H9 (cell line): ENCODE measurements around the gene SNUPN. TPM values are rescaled to one million over a fixed set of nuclear protein-coding genes. Genes with fewer than 3 reads are reported as not detected.

Source experiments
- DNase-seq: peaks from one replicate; pipeline ENCODE4 v3.0.0-alpha.2; 2017
- H2AFZ ChIP-seq: one replicate; pipeline ENCODE4 v1.6.1; 2013; ENCODE audit warnings: mild to moderate bottlenecking, low read length, control low read depth, moderate library complexity
- H2AK5ac ChIP-seq: 2 replicates; pipeline ENCODE4 v1.6.1; 2013; ENCODE audit warnings: low read length, control low read depth, mixed read lengths; ENCODE audit not compliant: insufficient read length
- H2BK120ac ChIP-seq: one replicate; pipeline ENCODE4 v1.6.1; 2013; ENCODE audit warnings: low read depth, mild to moderate bottlenecking, low read length, control low read depth, inconsistent platforms; ENCODE audit not compliant: poor library complexity, severe bottlenecking
- H2BK12ac ChIP-seq: 2 replicates; pipeline ENCODE4 v1.6.1; 2013; ENCODE audit warnings: low read length, control low read depth, mixed read lengths, low read depth; ENCODE audit not compliant: insufficient read length
- H2BK15ac ChIP-seq: 2 replicates; pipeline ENCODE4 v1.6.1; 2013; ENCODE audit warnings: low read depth, low read length, control low read depth
- H2BK20ac ChIP-seq: one replicate; pipeline ENCODE4 v1.6.1; 2013; ENCODE audit warnings: low read depth, mild to moderate bottlenecking, low read length, control low read depth, inconsistent platforms; ENCODE audit not compliant: poor library complexity, severe bottlenecking
- H2BK5ac ChIP-seq: 2 replicates; pipeline ENCODE4 v1.6.1; 2013; ENCODE audit warnings: low read length, control low read depth, mixed read lengths; ENCODE audit not compliant: insufficient read length
- H3K14ac ChIP-seq: 2 replicates; pipeline ENCODE4 v1.6.1; 2013; ENCODE audit warnings: low read length, control low read depth; ENCODE audit not compliant: insufficient read depth
- H3K18ac ChIP-seq: 2 replicates; pipeline ENCODE4 v1.6.1; 2013; ENCODE audit warnings: low read depth, mild to moderate bottlenecking, mixed read lengths, low read length, control low read depth; ENCODE audit not compliant: insufficient read length
- H3K23ac ChIP-seq: 2 replicates; pipeline ENCODE4 v1.6.1; 2013; ENCODE audit warnings: low read length, control low read depth, mixed read lengths, low read depth; ENCODE audit not compliant: insufficient read length
- H3K23me2 ChIP-seq: 2 replicates; pipeline ENCODE4 v1.6.1; 2013; ENCODE audit warnings: low read depth, mild to moderate bottlenecking, mixed read lengths, low read length, control low read depth; ENCODE audit not compliant: insufficient read length, poor library complexity, severe bottlenecking
- H3K27ac ChIP-seq: 2 replicates; pipeline ENCODE4 v1.5.1; 2013; ENCODE audit warnings: low read length, control low read depth, mixed read lengths, low read depth; ENCODE audit not compliant: insufficient read length
- H3K27me3 ChIP-seq: 2 replicates; pipeline ENCODE4 v1.6.1; 2013; ENCODE audit warnings: low read length, control low read depth, inconsistent platforms; ENCODE audit not compliant: insufficient read depth
- H3K4ac ChIP-seq: 2 replicates; pipeline ENCODE4 v1.6.1; 2013; ENCODE audit warnings: low read depth, mild to moderate bottlenecking, control low read depth, inconsistent platforms, low read length, moderate library complexity
- H3K4me1 ChIP-seq: 2 replicates; pipeline ENCODE4 v1.6.1; 2013; ENCODE audit warnings: low read length, control low read depth, inconsistent platforms; ENCODE audit not compliant: insufficient read depth
- H3K4me2 ChIP-seq: 2 replicates; pipeline ENCODE4 v1.6.1; 2013; ENCODE audit warnings: low read length, control low read depth, mixed read lengths; ENCODE audit not compliant: insufficient read length, insufficient read depth
- H3K56ac ChIP-seq: 2 replicates; pipeline ENCODE4 v1.6.1; 2013; ENCODE audit warnings: low read depth, mild to moderate bottlenecking, mixed read lengths, low read length, control low read depth; ENCODE audit not compliant: insufficient read length
- H3K79me1 ChIP-seq: 2 replicates; pipeline ENCODE4 v1.6.1; 2013; ENCODE audit warnings: low read depth, mild to moderate bottlenecking, moderate library complexity, low read length, control low read depth, inconsistent platforms; ENCODE audit not compliant: insufficient read depth, poor library complexity, severe bottlenecking
- H3K79me2 ChIP-seq: 2 replicates; pipeline ENCODE4 v1.6.1; 2013; ENCODE audit warnings: low read length, control low read depth, inconsistent platforms; ENCODE audit not compliant: insufficient read depth
- H3K9ac ChIP-seq: 2 replicates; pipeline ENCODE4 v1.6.1; 2013; ENCODE audit warnings: low read length, control low read depth, mixed read lengths; ENCODE audit not compliant: insufficient read length; ENCODE audit errors: extremely low read depth
- H3K9me3 ChIP-seq: one replicate; pipeline ENCODE4 v1.6.1; 2013; ENCODE audit warnings: low read depth, low read length, inconsistent platforms; ENCODE audit not compliant: control insufficient read depth
- H3T11ph ChIP-seq: one replicate; pipeline ENCODE4 v1.6.1; 2013; ENCODE audit warnings: mild to moderate bottlenecking, low read length, control low read depth, inconsistent platforms
- H4K20me1 ChIP-seq: one replicate; pipeline ENCODE4 v1.6.1; 2013; ENCODE audit not compliant: control insufficient read depth, insufficient read length, insufficient read depth
- H4K5ac ChIP-seq: 2 replicates; pipeline ENCODE4 v1.6.1; 2013; ENCODE audit warnings: low read depth, mild to moderate bottlenecking, mixed read lengths, low read length, control low read depth; ENCODE audit not compliant: insufficient read length
- H4K8ac ChIP-seq: replicated peaks from 2 replicates; pipeline ENCODE4 v1.6.1; 2013; ENCODE audit warnings: low read length, control low read depth, mixed read lengths, low read depth; ENCODE audit not compliant: insufficient read length
- H4K91ac ChIP-seq: 2 replicates; pipeline ENCODE4 v1.6.1; 2013; ENCODE audit warnings: low read depth, mild to moderate bottlenecking, moderate library complexity, mixed read lengths, low read length, control low read depth; ENCODE audit not compliant: insufficient read length
- H3K27ac Mint-ChIP-seq, 3 experiments: 2 replicates in 2 of 3; 3 replicates in 1 of 3; pipeline ENCODE4 v1.8.0; 2020 to 2021; ENCODE audit warnings: mixed read lengths in 3 of 3, mild to moderate bottlenecking in 1 of 3, moderate library complexity in 1 of 3
- H3K27me3 Mint-ChIP-seq: 2 replicates; pipeline ENCODE4 v1.8.0; 2021; ENCODE audit warnings: low read depth, mild to moderate bottlenecking, moderate library complexity, mixed read lengths
- H3K36me3 Mint-ChIP-seq, 3 experiments: 2 replicates in 2 of 3; 3 replicates in 1 of 3; pipeline ENCODE4 v1.8.0; 2020 to 2021; ENCODE audit warnings: low read depth in 3 of 3, mixed read lengths in 3 of 3; ENCODE audit not compliant: insufficient read depth in 1 of 3
- H3K4me1 Mint-ChIP-seq, 2 experiments: 2 replicates each; pipeline ENCODE4 v1.8.0; 2020; ENCODE audit warnings: mixed read lengths in 2 of 2
- H3K4me3 Mint-ChIP-seq, 2 experiments: 2 replicates in 1 of 2; 3 replicates in 1 of 2; pipeline ENCODE4 v1.8.0; 2020 to 2021; ENCODE audit warnings: mild to moderate bottlenecking in 2 of 2, mixed read lengths in 2 of 2, moderate library complexity in 1 of 2
- H3K9me3 Mint-ChIP-seq, 2 experiments: 2 replicates in 1 of 2; 3 replicates in 1 of 2; pipeline ENCODE4 v1.8.0; 2020; ENCODE audit warnings: mild to moderate bottlenecking in 2 of 2, mixed read lengths in 2 of 2, moderate library complexity in 1 of 2
- WGBS: extraction: QIAGEN DNeasy Blood & Tissue Kit; methylation state at CpG from one replicate; pipeline ENCODE4 v1.1.7; 2013; ENCODE audit warnings: missing lambda C conversion rate, low lambda C conversion rate, mixed read lengths; ENCODE audit not compliant: insufficient read length; ENCODE audit errors: extremely low coverage; 5-methylcytosine and 5-hydroxymethylcytosine counted together
- total RNA-seq: library from RNA; stranded (reverse); gene quantifications from 2 replicates; pipeline ENCODE4 v1.2.1, GENCODE V29; 2021
- TF ChIP-seq, protein P1 (sequence below): fragments of 200-600 bp; sonication (generic); conservative IDR thresholded peaks from 3 replicates; pipeline ENCODE4 v1.8.0; 2021; ENCODE audit warnings: antibody characterized with exemption, mild to moderate bottlenecking

SNUPN gene
- total RNA-seq, 1 experiment from 2014 or later, result 32.7 TPM

DNA sequence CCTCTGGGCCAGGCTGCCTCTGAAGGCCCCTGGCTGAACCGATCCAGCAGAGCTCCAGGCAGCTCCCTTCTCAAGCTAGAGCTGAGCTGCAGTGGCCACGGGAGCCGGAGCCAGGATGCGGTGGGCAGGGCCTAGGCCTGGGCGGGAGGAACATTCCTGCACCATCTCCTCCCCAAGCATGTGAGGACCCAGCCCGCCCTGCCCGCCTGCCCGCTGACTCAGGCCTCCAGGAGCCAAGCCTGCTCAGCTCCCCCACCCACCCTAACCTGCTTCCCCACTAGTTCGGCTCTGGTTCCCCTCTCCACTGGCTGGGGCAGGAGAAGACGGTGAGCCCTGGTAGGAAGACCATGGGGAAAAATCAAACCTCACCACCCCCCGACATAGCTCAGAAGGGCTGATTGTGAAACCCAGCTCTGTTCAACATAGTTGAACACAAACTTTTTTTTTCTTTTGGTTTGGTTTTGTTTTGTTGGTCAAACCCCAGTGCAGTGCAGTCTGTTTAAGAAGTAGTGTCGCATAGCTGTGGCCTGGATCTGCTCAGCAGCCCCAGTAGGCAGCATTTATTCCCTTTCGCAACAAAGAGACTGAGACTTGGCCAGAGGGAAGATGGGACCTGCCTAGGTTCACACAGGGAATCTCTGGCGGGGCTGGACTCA lies 35.7 kb upstream of the SNUPN start:
- Histone ChIP-seq H3K9me3 (no peaks in the 10 kb centered on the region), H2BK12ac (no peak overlapping the region), H4K8ac (no peak overlapping the region), H3T11ph (no peak overlapping the region), H3K79me1 (no peaks in the 10 kb centered on the region), H3K23me2 (no peaks in the 10 kb centered on the region), H3K23ac (no peak overlapping the region), H3K18ac (no peak overlapping the region), H4K5ac (no peak overlapping the region), H3K4me1 (0 out of 2 replicates have a peak, but pooled peaks cover 2% of the 10 kb centered on the region), H3K4ac (no peak overlapping the region), H2AK5ac (no peak overlapping the region), H4K91ac (no peak overlapping the region), H2BK20ac (no peak overlapping the region), H2BK5ac (no peak overlapping the region), H3K27ac (no peak overlapping the region), H4K20me1 (no peaks in the 10 kb centered on the region), H3K56ac (no peak overlapping the region), H3K79me2 (no peaks in the 10 kb centered on the region), H2BK120ac (no peak overlapping the region), H3K27me3 (no peaks in the 10 kb centered on the region), H3K14ac (no peak overlapping the region), H3K9ac (no peak overlapping the region), H2BK15ac (no peak overlapping the region), H2AFZ (no peak overlapping the region), H3K4me2 (no peak overlapping the region)
- Mint-ChIP-seq H3K27me3 (no peaks in the 10 kb centered on the region), H3K27ac (peak overlapping the region; percentile 58 to 91 (median 82); a peak in 4 of 7 replicates), H3K4me1 (peaks cover 0 to 8% of the 10 kb centered on the region in 2 experiments; a peak in 1 of 4 replicates), H3K36me3 (peaks cover 16 to 32% (median 26%) of the 10 kb centered on the region in 3 experiments), H3K4me3 (no peak overlapping the region), H3K9me3 (no peaks in the 10 kb centered on the region)
- TF ChIP-seq, protein P1, sequence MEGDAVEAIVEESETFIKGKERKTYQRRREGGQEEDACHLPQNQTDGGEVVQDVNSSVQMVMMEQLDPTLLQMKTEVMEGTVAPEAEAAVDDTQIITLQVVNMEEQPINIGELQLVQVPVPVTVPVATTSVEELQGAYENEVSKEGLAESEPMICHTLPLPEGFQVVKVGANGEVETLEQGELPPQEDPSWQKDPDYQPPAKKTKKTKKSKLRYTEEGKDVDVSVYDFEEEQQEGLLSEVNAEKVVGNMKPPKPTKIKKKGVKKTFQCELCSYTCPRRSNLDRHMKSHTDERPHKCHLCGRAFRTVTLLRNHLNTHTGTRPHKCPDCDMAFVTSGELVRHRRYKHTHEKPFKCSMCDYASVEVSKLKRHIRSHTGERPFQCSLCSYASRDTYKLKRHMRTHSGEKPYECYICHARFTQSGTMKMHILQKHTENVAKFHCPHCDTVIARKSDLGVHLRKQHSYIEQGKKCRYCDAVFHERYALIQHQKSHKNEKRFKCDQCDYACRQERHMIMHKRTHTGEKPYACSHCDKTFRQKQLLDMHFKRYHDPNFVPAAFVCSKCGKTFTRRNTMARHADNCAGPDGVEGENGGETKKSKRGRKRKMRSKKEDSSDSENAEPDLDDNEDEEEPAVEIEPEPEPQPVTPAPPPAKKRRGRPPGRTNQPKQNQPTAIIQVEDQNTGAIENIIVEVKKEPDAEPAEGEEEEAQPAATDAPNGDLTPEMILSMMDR, result no peak
- peak; percentile 76 for DNase-seq
- WGBS, result no CpG with 5 or more reads among the region's 14 CpGs
